HL-60/S4 (cell line): Measurements from ENCODE around the gene CCDC141.
"Not testable (repeated sequence)": the region's sequence is repeated elsewhere in the genome, so short reads cannot be mapped to it uniquely, and the experiment has no call there.

Experiments used
- in situ Hi-C: fragments of 300-500 bp; cut with MboI; formaldehyde crosslinking; loops from 2 replicates; pipeline ENCODE4 v1.14.3; 2022; ENCODE audit warnings: low sequenced_read_pairs

CCDC141 gene

DNA sequence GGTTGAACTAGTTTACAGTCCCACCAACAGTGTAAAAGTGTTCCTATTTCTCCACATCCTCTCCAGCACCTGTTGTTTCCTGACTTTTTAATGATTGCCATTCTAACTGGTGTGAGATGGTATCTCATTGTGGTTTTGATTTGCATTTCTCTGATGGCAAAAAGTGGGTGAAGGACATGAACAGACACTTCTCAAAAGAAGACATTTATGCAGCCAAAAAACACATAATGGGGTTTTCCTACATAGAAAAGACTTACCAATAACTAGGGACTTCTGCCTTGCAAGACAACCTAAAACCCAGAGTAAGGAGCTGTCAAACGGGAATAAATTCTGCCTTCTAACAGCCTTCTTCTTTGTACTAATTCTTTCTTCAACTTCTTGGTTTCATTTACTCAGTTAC is 4.3 kb downstream of the CCDC141 start:
- in situ Hi-C loops, result not testable (repeated sequence)

DNA sequence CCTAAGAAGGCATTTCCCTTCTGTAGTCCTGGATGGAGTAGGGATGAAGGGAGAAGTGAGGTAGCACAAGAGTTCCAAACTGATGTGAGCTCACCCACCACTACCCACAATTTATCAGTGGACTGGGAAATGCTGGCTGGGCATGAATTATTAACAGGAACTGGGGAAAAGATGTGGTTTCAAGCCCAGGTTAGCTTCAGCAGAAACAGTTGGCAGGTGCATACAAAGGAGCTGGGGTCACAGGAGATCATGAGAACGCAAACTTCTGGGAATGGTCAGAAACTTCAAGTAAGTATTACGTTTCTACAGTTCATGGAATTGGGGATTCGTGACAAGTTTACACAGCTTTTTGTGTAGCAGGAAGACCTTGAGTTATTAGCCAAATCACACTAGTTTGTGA is 5.4 kb downstream of the CCDC141 start:
- in situ Hi-C loops, result no loop called here

DNA sequence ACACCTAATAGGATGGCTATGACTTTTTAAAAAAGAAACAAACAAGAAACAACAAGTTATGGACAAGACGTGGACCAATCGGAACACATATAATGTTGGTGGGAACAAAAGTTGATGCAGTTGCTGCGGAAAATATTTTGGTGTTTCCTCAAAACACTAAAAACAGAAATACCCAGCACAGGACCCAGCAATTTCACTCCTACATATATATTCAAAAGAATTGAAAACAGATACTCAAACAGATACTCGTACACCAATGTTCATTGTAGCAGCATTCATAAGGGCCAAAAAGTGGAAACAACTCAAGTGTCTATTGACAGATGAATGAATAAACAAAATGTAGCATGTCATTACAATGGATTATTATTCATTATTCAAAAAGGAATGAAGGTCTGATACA is 12.1 kb downstream of the CCDC141 start:
- in situ Hi-C loops, result no loop called here

DNA sequence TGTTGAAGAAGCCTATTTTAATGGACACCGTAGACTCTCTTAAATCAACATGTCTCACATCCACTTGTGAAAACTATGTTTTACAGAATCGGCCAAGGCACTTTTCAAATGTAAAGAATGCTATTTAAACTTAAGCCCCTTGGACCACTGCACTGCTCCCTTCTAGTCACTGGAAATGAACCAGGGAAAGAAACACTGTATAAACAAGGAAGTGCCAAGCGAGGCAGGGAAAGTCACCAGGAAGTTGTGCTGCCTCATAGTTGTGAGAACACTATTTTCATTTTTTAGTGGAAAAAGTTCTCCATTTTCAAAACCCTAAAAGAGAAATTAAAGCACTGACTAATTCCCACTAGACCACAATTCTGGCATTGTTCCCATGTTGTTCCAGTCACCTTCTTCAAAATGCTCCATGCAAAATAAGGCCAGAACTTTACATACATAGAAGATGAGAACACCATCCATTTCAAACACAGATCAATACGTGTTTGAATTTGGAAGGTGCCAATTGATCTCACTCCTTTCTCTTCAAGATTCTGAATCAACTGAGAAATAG is 13.5 kb downstream of the CCDC141 start:
- in situ Hi-C loops, result no loop called here

DNA sequence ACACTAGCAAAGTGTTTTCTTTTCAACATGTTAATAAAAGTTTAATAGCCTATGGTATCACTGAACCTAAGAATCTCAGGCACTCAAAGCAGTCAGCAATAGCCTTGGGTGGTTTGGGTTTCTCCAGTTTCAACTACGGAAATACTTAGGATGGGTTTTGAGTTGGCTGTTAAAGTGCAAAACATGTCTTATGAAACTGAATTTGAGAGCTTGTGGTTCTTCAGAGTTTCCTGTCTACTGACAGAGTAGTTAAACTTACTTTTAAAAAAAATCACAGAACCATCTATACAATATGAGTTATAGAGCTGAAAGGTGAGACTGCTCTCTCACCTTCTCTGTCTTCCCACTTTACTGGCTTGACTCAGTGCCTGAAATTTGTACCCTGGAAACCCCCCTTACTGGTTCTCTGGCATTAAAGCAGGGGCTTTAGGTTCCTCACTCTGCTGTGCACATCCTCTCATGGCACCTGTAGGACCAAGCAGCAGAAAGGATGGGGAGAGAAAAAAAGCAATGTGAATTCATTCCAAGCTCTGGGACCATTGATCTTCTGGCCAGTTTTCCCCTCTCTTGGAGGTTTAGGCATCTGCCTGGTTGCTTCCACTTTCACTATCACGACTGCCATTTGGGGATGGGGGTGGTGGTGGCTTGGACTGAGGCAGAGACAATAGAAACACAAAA is 18.1 kb downstream of the CCDC141 start:
- in situ Hi-C loops, result no loop called here

DNA sequence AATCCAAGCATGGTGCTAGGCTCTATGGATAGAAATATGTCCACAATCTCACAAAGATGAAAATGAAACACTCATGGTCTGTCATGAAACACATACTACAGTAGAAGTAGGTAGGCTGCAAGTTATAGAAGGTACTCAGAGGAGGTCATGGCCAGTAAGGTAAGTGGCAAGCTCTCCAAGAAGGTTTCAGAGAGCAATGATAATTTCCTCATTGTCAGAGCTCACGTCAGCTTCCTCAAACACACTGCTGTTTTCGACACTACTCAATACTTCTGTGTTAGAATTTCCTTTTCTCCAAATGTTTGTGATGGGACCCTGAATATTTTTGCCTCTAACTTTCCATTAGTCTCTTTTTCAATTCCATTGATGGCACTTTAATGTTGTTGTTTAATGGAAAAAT is 25.5 kb downstream of the CCDC141 start:
- in situ Hi-C loops, result no loop called here

DNA sequence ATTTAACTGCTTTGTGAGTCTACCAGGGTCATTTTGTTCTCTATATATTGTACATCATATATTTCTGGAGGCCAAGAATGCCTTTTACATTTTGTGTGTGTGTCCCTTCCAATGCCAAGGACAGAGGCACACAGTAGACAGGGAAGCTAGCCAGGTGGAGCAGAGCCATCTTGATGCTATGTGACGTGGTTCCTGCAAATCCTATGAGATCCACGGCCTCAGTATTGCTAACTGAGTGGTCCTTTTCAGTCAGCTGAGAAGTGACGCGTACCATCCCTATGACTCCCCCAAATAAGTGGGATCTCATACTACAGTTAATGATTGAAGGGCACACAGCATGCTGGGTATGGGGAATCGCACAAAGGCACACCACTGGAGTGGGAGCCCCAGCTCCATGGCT is 27.3 kb downstream of the CCDC141 start:
- in situ Hi-C loops, result no loop called here

DNA sequence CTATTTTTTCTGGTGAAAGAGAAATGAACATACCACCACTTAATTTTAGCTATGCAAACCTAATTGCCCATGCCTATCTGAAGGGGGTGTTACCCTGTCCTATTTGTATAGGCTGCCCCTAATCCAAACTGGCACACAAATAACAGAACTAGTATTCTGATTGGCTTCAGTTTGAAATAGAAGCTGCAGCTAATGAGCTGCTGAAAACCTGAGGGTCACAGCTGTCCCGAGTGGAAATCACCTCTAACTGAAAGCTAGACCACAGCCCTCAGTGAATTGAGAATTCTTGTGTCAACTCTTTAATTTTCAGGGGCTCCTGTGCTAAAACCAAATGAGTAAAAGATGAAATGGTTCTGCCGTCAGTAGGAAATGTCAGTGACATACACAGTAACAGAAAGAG is 28.7 kb downstream of the CCDC141 start:
- in situ Hi-C loops, result no loop called here

DNA sequence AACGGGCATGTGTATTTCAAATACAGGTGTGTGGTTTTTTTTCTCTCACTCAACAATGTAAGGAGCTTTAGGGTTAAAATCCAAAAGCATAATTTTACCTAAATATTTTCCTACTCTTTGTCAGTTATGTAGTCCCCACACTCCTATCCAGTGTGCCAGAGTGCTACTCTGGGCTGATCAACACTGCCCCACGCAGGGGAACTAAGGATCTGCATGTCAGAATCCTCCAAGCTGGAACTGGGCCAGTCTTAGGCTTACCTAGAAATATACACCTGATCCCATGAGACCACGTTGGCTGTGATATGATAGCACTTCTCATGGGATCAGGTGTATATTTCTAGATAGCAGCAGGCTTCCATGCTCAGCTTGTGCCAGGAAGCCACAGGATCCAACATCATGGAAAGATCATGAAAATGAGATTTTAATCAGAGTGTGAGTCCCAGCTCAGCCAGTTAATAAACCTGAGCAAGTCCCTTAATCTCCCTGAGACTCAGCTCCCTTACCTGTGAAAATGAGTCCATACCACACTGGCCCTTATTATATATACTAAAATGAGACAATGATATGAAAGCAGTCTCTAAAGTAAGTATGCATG is 29.7 kb downstream of the CCDC141 start:
- in situ Hi-C loops, result no loop called here

DNA sequence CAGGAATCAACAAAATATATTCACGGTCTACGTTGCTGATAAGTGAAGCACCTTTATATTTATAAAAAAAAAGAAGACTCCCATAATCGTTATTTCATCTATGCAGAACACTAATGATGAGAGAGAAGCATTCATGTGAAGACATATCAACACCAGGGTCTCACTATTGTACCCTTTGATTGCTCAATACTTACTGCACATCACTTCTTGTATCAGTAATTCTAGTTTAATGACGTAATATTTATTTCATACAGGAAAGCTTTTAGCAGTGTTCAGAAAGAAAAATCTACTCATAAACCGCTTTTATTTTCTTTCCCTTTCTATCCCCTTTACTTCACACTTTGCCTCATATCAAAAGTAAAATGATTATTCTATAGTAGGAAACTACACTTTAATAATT is 30.7 kb downstream of the CCDC141 start:
- in situ Hi-C loops, result no loop called here

DNA sequence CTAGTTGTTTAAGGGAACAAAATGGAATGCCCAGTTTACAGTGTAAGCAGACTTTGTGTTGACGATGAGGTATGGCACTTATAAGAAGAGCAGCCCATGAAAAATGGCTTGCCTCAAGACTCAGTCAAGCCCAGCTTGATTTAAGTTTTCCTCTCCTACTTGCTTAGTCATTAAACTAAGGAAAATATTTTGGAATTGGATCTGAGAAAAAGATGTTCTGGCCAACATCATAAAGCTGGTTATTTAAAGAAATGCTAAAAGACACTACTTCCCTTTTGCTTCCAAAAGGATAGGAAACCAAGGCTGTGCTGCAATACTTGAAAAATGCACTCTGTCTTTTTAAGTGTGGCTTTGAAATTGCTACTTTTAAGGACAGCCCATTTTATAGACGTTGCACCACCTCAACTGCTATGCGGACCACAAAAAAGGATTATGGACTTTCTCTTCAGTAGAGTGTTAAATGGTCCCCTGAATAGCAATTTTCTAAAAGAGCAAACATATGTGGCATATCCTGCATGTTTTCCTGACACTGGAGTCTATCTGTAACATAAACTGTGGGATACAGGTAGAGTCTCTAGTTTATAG is 32.1 kb downstream of the CCDC141 start:
- in situ Hi-C loops, result no loop called here

DNA sequence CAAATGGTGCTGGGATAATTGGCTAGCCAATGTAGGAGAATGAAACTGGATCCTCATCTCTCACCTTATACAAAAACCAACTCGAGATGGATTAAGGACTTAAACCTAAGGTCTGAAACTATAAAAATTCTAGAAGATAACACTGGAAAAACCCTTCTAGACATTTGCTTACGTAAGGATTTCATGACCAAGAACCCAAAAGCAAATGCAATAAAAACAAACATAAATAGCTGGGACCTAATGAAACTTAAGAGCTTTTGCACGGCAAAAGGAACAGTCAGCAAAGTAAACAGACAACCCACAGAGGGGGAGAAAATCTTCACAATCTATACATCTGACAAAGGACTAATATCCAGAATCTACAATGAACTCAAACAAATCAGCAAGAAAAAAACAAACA is 35.7 kb downstream of the CCDC141 start:
- in situ Hi-C loops, result not testable (repeated sequence)

DNA sequence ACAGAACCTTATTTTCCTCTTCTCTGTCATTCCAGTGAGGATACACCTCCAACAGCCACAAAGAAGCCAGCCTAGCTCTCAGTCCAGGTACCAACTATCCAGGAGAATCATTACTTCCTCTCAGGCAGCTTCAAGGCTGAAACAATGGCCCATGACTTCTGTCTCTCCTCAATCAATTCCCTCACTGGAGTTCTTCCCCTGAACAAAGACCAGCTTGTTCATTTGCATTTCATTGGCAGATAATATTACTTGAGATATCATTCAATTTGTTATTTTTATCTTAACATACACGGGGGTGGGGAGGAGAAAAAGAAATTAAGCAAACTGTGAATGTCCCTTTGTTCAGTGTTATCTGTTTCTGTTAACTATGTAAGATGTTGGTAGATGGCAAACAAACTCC is 44.0 kb downstream of the CCDC141 start:
- in situ Hi-C loops, result no loop called here

DNA sequence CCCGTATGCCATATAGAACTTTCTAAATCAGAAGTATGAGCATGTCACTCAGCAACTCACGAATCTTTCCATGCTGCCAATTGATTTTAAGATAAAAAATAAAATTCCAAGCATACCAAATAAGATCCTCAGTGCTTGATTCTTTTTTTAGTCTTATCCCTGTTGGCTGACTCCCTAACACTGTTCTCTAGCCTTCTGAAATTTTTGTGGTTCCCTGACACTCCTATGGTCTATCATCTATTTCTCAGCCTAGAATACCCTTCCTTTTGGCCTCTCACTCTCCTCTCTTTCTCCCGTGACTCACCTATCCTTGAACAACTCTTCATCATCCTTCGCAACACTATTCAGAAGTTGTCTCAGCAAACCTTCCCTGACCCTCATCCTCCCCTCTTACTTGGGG is 50.5 kb downstream of the CCDC141 start:
- in situ Hi-C loops, result no loop called here

DNA sequence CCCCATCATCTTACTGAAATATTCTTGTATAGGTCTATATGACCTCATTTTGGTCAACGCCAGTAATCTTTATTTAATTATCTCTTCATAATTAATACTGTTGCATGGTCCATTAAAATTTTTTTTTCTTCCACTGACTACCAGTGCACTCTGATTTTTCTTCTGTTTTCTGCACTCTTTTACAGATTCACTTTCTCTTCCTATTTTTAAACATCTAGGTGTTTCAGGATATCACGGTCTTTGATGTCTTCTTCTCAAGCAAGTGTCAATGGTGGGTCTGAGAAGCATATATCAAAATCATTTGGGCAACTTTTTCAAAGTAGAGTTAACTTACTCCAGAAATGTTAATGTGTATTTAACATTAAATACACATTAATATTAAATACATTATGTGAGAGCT is 51.4 kb downstream of the CCDC141 start:
- in situ Hi-C loops, result no loop called here

DNA sequence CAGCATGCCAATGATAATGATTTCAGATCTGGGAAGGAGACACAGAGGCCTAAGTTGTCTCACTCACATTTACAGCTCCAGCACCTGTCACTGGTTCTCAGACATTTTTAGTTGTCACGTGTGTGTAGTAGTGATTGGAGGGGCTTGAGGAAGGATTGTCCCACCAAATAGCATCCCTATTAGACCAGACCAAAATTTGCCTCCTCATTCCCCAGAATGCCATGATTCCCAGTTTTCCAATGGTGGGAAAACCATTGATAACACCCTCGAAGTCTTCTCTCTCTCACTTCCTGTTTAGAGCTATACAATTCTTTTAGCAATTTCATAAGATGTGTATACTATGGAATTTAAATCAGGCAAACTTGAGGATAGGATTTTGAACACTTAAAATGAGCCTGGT is 52.5 kb downstream of the CCDC141 start:
- in situ Hi-C loops, result no loop called here

DNA sequence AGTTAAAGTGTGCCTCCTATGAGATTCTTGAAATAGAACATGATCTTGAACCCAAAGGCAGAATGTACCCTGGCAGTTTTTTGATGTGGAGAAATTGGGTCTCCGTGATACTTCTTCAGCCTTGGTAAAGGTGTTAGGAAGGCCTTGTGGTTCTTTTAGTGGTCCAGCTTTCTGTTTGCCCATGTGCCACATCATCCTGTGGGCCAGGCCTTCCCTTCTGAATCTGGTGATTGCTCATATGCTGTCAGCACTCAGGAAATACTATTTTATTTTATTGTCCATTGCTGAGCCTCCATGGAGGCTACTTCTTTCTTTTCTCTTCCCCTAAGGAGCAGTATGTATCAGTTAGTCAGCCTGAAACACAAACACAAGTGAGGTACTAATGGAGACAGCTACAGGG is 52.9 kb downstream of the CCDC141 start:
- in situ Hi-C loops, result no loop called here

DNA sequence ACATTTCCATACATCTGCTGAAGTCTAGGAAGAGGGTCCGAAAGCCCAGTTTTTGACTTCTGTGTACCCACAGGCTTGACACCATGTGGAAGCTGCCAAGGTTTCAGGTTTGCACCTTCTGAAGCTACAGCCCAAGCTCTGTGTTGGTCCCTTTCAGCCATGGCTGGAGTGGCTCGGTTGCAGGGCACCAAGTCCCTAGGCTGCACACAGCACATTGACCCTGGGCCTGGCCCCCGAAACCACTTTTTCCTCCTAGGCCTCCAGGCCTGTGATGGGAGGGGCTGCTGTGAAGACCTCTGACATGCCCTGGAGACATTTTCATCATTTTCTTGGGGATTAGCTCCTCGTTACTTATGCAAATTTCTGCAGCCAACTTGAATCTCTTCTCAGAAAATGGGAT is 55.7 kb downstream of the CCDC141 start:
- in situ Hi-C loops, result no loop called here

DNA sequence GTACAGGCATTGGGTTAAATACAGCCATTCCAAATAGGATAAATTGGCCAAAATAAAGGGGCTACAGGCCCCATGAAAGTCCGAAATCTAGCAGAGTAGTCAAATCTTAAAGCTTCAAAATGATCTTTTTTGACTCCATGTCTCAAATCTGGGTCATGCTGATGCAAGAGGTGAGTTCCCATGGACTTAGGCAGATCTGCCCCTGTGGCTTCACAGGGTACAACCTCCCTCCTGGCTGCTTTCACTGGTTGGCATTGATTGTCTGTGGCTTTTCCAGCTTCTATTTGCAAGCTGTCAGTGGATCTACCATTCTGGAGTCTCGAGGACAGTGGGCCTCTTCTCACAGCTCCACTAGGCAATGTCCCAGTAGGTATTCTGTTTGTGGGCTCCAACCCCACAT is 56.1 kb downstream of the CCDC141 start:
- in situ Hi-C loops, result no loop called here

DNA sequence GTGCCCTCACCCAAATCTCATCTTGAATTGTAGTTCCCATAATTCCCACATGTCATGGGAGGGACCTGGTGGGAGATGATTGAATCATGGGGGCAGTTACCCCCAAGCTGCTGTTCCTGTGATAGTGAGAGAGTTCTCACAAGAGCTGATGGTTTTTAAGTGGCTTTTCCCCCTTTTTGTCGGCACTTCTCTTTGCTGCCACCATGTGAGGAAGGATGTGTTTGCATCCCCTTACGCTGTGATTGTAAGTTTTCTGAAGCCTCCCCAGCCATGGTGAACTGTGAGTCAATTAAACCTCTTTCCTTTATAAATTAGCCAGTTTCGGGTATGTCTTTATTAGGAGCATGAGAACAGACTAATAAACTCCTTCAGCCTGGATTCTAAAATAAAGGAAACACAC is 57.2 kb downstream of the CCDC141 start:
- in situ Hi-C loops, result not testable (repeated sequence)

DNA sequence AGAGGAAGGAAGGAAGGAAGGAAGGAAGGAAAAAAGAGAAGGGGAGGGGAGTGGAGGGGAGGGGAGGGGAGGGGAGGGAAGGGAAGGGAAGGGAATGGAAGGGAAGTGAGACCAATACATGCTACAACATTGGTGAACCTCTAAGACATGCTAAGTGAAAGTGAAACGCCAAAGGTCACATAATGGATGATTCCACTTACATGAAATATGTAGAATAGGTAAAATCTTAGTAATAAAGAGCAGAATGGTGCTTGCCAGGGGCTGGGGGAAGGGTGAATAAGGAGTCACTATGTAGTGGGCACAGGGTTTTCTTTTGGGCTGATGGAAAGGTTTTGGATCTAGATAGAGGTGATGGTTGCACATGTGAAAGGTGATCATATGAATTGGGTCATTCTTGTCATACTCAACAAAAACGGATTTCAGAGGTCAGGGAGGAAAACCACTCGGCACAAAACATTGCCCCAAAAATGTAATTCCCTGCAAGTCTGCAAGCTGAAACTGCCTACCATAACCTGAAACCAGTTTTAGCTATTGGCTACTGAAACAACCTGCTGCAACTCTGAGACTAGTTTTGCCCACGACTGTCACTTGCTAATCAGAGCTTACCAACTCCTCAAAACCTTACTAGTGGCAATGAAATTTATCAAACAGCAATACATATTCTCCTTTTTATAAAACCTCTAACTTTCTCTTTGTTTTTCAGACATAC is 59.2 kb downstream of the CCDC141 start:
- in situ Hi-C loops, result no loop called here

DNA sequence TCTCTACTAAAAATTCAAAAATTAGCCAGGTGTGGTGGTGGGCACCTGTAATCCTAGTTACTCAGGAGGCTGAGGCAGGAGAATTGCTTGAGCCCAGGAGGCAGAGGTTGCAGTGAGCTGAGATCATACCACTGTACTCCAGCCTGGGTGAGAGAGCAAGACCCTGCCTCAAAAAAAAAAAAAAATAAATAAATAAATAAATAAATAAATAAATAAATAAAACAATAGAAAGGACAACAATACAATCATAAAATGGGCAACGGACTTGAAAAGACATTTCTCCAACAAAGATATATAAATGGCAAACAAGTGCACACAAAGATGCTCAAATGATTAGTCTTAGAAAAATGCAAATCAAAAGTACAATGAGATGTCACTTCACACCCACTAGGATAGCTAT is 60.5 kb downstream of the CCDC141 start:
- in situ Hi-C loops, result not testable (repeated sequence)
